Measurements from ENCODE around the gene BAIAP2L1.

DNA sequence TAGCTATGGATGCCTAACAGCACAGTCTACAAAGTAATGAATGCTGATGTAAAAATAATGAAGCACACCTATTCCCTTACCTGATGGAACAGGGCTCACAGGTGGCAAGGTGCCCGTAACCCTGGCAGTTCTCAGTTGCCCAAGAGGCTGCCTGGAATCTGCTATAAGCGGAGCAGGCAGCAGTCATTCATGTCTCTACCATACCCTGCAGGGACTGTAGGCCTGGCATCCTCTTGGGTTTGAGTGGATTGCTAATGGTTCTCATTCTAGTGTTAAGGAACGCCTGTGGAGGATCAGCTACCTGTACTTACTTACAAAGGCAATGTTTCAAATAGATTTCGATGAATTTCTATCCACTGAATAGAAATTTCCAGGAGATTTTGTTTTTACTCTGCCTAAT, 38.4 kb downstream of the BAIAP2L1 start:
- TF ChIP-seq, protein P1, sequence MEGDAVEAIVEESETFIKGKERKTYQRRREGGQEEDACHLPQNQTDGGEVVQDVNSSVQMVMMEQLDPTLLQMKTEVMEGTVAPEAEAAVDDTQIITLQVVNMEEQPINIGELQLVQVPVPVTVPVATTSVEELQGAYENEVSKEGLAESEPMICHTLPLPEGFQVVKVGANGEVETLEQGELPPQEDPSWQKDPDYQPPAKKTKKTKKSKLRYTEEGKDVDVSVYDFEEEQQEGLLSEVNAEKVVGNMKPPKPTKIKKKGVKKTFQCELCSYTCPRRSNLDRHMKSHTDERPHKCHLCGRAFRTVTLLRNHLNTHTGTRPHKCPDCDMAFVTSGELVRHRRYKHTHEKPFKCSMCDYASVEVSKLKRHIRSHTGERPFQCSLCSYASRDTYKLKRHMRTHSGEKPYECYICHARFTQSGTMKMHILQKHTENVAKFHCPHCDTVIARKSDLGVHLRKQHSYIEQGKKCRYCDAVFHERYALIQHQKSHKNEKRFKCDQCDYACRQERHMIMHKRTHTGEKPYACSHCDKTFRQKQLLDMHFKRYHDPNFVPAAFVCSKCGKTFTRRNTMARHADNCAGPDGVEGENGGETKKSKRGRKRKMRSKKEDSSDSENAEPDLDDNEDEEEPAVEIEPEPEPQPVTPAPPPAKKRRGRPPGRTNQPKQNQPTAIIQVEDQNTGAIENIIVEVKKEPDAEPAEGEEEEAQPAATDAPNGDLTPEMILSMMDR (IDR thresholded peaks at IDR 0.05; ENCODE audit: insufficient read depth, low read depth, low read length), result no peak
- TF ChIP-seq EZH2 (IDR thresholded peaks at IDR 0.05; ENCODE audit: insufficient read depth, low read length), result no peak
